GM12878 (cell line): ENCODE results near the gene FOXP1. TPM values are rescaled to one million over a fixed set of nuclear protein-coding genes. Genes with fewer than 3 reads are reported as not detected.

Experiments used
- ATAC-seq: fragments of 200-7000 bp; cut with Tn5 transposase; 3 replicates; pipeline ENCODE4 v1.9.1; 2020; ENCODE audit warnings: mild to moderate bottlenecking, moderate library complexity
- BruUV-seq: library from RNA; stranded (reverse); fragments of 400-500 nt; replicated peaks from 2 replicates; lab custom pipeline; 2021; lab: Mats Ljungman, UMichigan
- CTCF ChIA-PET: fragments of 300-600 bp; sonication (Branson Sonifier 250); formaldehyde crosslinking; extraction: SDS; loops from one replicate; lab custom pipeline; 2021; ENCODE audit warnings: inconsistent platforms; lab: Yijun Ruan, JAX
- POLR2A ChIA-PET: fragments of 350-600 bp; formaldehyde crosslinking; extraction: SDS; loops from one replicate; lab custom pipeline; 2021; ENCODE audit warnings: inconsistent platforms; lab: Charles Lee
- RAD21 ChIA-PET: fragments of 300-600 bp; sonication (Branson Sonifier 250); formaldehyde crosslinking; loops from one replicate; lab custom pipeline; 2023; ENCODE audit warnings: antibody characterized with exemption; ENCODE audit not compliant: unreplicated experiment; lab: Charles Lee
- SMC1A ChIA-PET: fragments of 300-600 bp; sonication (Branson Sonifier 250); formaldehyde crosslinking; loops from one replicate; lab custom pipeline; 2023; ENCODE audit not compliant: unreplicated experiment, uncharacterized antibody; lab: Charles Lee
- DNase-seq: peaks from one replicate; pipeline ENCODE4 v3.0.0-alpha.2; 2011; ENCODE audit warnings: low read depth, low spot score
- FAIRE-seq: peaks from 3 replicates; lab custom pipeline; 2011; peaks lifted over from hg19 to GRCh38; lab: Jason Lieb, UNC
- H2AFZ ChIP-seq: 2 replicates; pipeline ENCODE4 v1.6.0; 2011; ENCODE audit warnings: low read depth, low read length, control low read depth; ENCODE audit not compliant: control insufficient read depth
- H3K27ac ChIP-seq: 2 replicates; pipeline ENCODE4 v1.5.1; 2011; ENCODE audit warnings: control low read depth; ENCODE audit not compliant: control insufficient read depth, insufficient read depth
- H3K27me3 ChIP-seq, 2 experiments: replicated peaks in 1 of 2; 2 replicates each; pipeline versions ENCODE4 v1.6.0 to v1.6.1; 2011; ENCODE audit warnings: low read length in 1 of 2; ENCODE audit not compliant: control insufficient read depth in 2 of 2, insufficient read depth in 2 of 2
- H3K36me3 ChIP-seq, 2 experiments: 2 replicates each; pipeline ENCODE4 v1.5.1; 2011; ENCODE audit warnings: low read length in 1 of 2; ENCODE audit not compliant: control insufficient read depth in 2 of 2, insufficient read depth in 2 of 2
- H3K4me1 ChIP-seq: 2 replicates; pipeline ENCODE4 v1.6.1; 2011; ENCODE audit warnings: mild to moderate bottlenecking, low read length, moderate library complexity, mixed read lengths; ENCODE audit not compliant: control insufficient read depth, insufficient read depth
- H3K4me2 ChIP-seq: 2 replicates; pipeline ENCODE4 v1.6.0; 2011; ENCODE audit warnings: control low read depth; ENCODE audit not compliant: control insufficient read depth, insufficient read depth
- H3K4me3 ChIP-seq: fragments of 200-600 bp; sonication (generic); 2 replicates; pipeline ENCODE4 v1.5.1; 2016
- H3K79me2 ChIP-seq: 2 replicates; pipeline ENCODE4 v1.6.0; 2011; ENCODE audit warnings: low read length; ENCODE audit not compliant: control insufficient read depth, insufficient read depth
- H3K9ac ChIP-seq: 2 replicates; pipeline ENCODE4 v1.8.0; 2011; ENCODE audit warnings: low read length, control low read depth, mixed read lengths; ENCODE audit not compliant: control insufficient read depth, insufficient read depth
- H3K9me3 ChIP-seq: replicated peaks from 3 replicates; pipeline ENCODE4 v1.5.1; 2011; ENCODE audit warnings: mild to moderate bottlenecking, low read length; ENCODE audit not compliant: control insufficient read depth, insufficient read depth
- H4K20me1 ChIP-seq: 2 replicates; pipeline ENCODE4 v1.6.0; 2011; ENCODE audit not compliant: control insufficient read depth, insufficient read depth
- BHLHE40 ChIP-seq, 2 experiments: fragments of 450-650 bp in 1 of 2; IDR thresholded peaks; 2 replicates each; pipeline ENCODE4 v1.6.1; 2011 to 2017; ENCODE audit warnings: low read depth in 2 of 2, borderline replicate concordance in 1 of 2, improper control_type of control experiment in 1 of 2, low read length in 1 of 2, mild to moderate bottlenecking in 1 of 2
- NR2F1 ChIP-seq: fragments of 450-650 bp; conservative IDR thresholded peaks from 2 replicates; pipeline ENCODE4 v1.6.1; 2017; ENCODE audit warnings: mild to moderate bottlenecking
- NRF1 ChIP-seq: conservative IDR thresholded peaks from 2 replicates; pipeline ENCODE4 v1.6.1; 2011; ENCODE audit warnings: mild to moderate bottlenecking, low read depth, low read length, improper control_type of control experiment
- RBBP5 ChIP-seq: fragments of 200-600 bp; sonication (generic); conservative IDR thresholded peaks from 2 replicates; pipeline ENCODE4 v1.6.1; 2016
- TCF3 ChIP-seq: IDR thresholded peaks from 2 replicates; pipeline ENCODE4 v1.6.1; 2012; ENCODE audit warnings: low read depth, mild to moderate bottlenecking, low read length, borderline replicate concordance; ENCODE audit not compliant: insufficient read depth
- YY1 ChIP-seq: IDR thresholded peaks from 2 replicates; pipeline ENCODE4 v1.6.1; 2011; ENCODE audit warnings: low read depth, mild to moderate bottlenecking, low read length
- ZNF622 ChIP-seq: fragments of 450-650 bp; IDR thresholded peaks from 2 replicates; pipeline ENCODE4 v1.6.1; 2017; ENCODE audit warnings: mild to moderate bottlenecking, inconsistent platforms
- in situ Hi-C: fragments of 300-500 bp; cut with MboI; formaldehyde crosslinking; loops from 9 replicates; pipeline ENCODE4 v1.14.3; 2018; ENCODE audit warnings: mixed read lengths
- intact Hi-C: fragments of 100-400 bp; cut with micrococcal nuclease; formaldehyde crosslinking; loops from one replicate; pipeline ENCODE4 v1.14.2; 2022; ENCODE audit not compliant: unreplicated experiment
- polyA plus RNA-seq, 11 experiments: library from polyadenylated mRNA; depleted of rRNA in 4 of 11; unstranded in 6 of 11; stranded (reverse) in 5 of 11; fragments of >200 nt; fragmentation: Nextera tagmentation in 4 of 11; fragmentation: Illumina TruSeq in 1 of 11; extraction: Ambion mirVana in 4 of 11; extraction: Trizol in 1 of 11; gene quantifications; 1 replicate in 1 of 11; 2 replicates in 10 of 11; pipeline versions ENCODE4 v1.2.1 to v1.2.3, GENCODE V29; 2011 to 2016; ENCODE audit warnings: inconsistent platforms in 2 of 11, missing spikeins in 2 of 11, low read depth in 1 of 11
- total RNA-seq, 4 experiments: library from RNA; depleted of rRNA in 3 of 4; stranded (reverse); fragments of >200 nt in 3 of 4; fragmentation: Illumina TruSeq in 1 of 4; extraction: Trizol in 1 of 4; gene quantifications; 2 replicates each; pipeline versions ENCODE4 v1.2.1 to v1.2.3, GENCODE V29; 2013 to 2021
- TF ChIP-seq, protein P1 (sequence below): fragments of 450-650 bp; IDR thresholded peaks from 2 replicates; pipeline ENCODE4 v1.6.1; 2017; ENCODE audit warnings: mild to moderate bottlenecking, moderate library complexity
- TF ChIP-seq, protein P2 (sequence below): fragments of 450-650 bp; IDR thresholded peaks from 2 replicates; pipeline ENCODE4 v1.6.1; 2016; ENCODE audit warnings: mild to moderate bottlenecking, moderate library complexity, borderline replicate concordance
- TF ChIP-seq, protein P3 (sequence below), 3 experiments: IDR thresholded peaks in 2 of 3; conservative IDR thresholded peaks in 1 of 3; 2 replicates each; pipeline ENCODE4 v1.5.1; 2011; ENCODE audit warnings: low read depth in 3 of 3, low read length in 3 of 3, mild to moderate bottlenecking in 3 of 3, control low read depth in 2 of 3, moderate library complexity in 2 of 3, inconsistent platforms in 1 of 3, mixed read lengths in 1 of 3; ENCODE audit not compliant: control insufficient read depth in 2 of 3, insufficient read depth in 1 of 3; ENCODE audit errors: extremely low read depth in 1 of 3
- TF ChIP-seq, protein P4 (sequence below): fragments of 450-650 bp; IDR thresholded peaks from 2 replicates; pipeline ENCODE4 v1.6.1; 2014; ENCODE audit warnings: mild to moderate bottlenecking
- TF ChIP-seq, protein P5 (sequence below): IDR thresholded peaks from 2 replicates; pipeline ENCODE4 v1.6.1; 2012; ENCODE audit warnings: low read depth, low read length, improper control_type of control experiment

The FOXP1 gene
- total and polyA plus RNA-seq, 10 of the 15 experiments (the other 5 are each of a cell fraction or from before 2014, with no cell fraction given), result 0.05 to 1.6 (median 0.20) TPM; not detected in 1

DNA sequence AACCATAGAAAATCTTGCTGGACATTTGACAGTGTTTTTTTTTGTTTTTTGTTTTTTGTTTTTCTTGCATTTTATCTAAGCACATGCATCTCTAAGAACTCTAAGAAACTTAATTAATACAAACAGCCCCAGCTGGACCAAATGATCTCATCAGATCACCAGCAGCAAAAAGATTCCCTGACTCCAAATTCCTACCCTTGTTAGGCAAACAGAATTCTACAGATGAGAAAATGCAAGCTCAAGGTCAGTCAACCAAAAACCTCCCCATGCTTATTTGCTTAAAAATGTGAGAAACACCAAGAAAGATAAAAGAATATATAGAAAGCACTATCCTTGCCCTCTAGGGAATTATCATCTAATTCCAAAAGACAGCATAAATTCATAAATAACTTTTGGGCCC lies 65.4 kb downstream of the FOXP1 start:
- FAIRE-seq (no peak), DNase-seq (no peak), ATAC-seq (no peak)
- Histone ChIP-seq H3K36me3 (no peaks in the 10 kb centered on the region), H3K27me3 (no peaks in the 10 kb centered on the region), H2AFZ (no peak overlapping the region), H3K9me3 (no peaks in the 10 kb centered on the region), H3K9ac (no peak overlapping the region), H4K20me1 (no peaks in the 10 kb centered on the region), H3K27ac (no peak overlapping the region), H3K4me1 (no peaks in the 10 kb centered on the region), H3K4me3 (no peak overlapping the region), H3K79me2 (no peaks in the 10 kb centered on the region), H3K4me2 (no peak overlapping the region)
- intact Hi-C loops (no loop called here), in situ Hi-C loops (no loop called here)
- ChIA-PET SMC1A (no interaction called here), RAD21 (no interaction called here), CTCF (no interaction called here), POLR2A (no interaction called here)
- no TSS peak for BruUV-seq
- no peak for TF ChIP-seq RBBP5
- TF ChIP-seq NR2F1, result no peak
- TF ChIP-seq, protein P1, sequence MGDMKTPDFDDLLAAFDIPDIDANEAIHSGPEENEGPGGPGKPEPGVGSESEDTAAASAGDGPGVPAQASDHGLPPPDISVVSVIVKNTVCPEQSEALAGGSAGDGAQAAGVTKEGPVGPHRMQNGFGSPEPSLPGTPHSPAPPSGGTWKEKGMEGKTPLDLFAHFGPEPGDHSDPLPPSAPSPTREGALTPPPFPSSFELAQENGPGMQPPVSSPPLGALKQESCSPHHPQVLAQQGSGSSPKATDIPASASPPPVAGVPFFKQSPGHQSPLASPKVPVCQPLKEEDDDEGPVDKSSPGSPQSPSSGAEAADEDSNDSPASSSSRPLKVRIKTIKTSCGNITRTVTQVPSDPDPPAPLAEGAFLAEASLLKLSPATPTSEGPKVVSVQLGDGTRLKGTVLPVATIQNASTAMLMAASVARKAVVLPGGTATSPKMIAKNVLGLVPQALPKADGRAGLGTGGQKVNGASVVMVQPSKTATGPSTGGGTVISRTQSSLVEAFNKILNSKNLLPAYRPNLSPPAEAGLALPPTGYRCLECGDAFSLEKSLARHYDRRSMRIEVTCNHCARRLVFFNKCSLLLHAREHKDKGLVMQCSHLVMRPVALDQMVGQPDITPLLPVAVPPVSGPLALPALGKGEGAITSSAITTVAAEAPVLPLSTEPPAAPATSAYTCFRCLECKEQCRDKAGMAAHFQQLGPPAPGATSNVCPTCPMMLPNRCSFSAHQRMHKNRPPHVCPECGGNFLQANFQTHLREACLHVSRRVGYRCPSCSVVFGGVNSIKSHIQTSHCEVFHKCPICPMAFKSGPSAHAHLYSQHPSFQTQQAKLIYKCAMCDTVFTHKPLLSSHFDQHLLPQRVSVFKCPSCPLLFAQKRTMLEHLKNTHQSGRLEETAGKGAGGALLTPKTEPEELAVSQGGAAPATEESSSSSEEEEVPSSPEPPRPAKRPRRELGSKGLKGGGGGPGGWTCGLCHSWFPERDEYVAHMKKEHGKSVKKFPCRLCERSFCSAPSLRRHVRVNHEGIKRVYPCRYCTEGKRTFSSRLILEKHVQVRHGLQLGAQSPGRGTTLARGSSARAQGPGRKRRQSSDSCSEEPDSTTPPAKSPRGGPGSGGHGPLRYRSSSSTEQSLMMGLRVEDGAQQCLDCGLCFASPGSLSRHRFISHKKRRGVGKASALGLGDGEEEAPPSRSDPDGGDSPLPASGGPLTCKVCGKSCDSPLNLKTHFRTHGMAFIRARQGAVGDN, result no peak
- TF ChIP-seq, protein P2, sequence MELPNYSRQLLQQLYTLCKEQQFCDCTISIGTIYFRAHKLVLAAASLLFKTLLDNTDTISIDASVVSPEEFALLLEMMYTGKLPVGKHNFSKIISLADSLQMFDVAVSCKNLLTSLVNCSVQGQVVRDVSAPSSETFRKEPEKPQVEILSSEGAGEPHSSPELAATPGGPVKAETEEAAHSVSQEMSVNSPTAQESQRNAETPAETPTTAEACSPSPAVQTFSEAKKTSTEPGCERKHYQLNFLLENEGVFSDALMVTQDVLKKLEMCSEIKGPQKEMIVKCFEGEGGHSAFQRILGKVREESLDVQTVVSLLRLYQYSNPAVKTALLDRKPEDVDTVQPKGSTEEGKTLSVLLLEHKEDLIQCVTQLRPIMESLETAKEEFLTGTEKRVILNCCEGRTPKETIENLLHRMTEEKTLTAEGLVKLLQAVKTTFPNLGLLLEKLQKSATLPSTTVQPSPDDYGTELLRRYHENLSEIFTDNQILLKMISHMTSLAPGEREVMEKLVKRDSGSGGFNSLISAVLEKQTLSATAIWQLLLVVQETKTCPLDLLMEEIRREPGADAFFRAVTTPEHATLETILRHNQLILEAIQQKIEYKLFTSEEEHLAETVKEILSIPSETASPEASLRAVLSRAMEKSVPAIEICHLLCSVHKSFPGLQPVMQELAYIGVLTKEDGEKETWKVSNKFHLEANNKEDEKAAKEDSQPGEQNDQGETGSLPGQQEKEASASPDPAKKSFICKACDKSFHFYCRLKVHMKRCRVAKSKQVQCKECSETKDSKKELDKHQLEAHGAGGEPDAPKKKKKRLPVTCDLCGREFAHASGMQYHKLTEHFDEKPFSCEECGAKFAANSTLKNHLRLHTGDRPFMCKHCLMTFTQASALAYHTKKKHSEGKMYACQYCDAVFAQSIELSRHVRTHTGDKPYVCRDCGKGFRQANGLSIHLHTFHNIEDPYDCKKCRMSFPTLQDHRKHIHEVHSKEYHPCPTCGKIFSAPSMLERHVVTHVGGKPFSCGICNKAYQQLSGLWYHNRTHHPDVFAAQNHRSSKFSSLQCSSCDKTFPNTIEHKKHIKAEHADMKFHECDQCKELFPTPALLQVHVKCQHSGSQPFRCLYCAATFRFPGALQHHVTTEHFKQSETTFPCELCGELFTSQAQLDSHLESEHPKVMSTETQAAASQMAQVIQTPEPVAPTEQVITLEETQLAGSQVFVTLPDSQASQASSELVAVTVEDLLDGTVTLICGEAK, result no peak
- no peak for TF ChIP-seq TCF3
- TF ChIP-seq, protein P3, sequence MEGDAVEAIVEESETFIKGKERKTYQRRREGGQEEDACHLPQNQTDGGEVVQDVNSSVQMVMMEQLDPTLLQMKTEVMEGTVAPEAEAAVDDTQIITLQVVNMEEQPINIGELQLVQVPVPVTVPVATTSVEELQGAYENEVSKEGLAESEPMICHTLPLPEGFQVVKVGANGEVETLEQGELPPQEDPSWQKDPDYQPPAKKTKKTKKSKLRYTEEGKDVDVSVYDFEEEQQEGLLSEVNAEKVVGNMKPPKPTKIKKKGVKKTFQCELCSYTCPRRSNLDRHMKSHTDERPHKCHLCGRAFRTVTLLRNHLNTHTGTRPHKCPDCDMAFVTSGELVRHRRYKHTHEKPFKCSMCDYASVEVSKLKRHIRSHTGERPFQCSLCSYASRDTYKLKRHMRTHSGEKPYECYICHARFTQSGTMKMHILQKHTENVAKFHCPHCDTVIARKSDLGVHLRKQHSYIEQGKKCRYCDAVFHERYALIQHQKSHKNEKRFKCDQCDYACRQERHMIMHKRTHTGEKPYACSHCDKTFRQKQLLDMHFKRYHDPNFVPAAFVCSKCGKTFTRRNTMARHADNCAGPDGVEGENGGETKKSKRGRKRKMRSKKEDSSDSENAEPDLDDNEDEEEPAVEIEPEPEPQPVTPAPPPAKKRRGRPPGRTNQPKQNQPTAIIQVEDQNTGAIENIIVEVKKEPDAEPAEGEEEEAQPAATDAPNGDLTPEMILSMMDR (IDR thresholded peaks at IDR 0.05 in 2 of 3, conservative IDR thresholded peaks at IDR 0.05 in 1 of 3; ENCODE audit: control insufficient read depth in 2 of 3, extremely low read depth in 1 of 3, insufficient read depth in 1 of 3, low read depth in 3 of 3, low read length in 3 of 3), result no peak
- TF ChIP-seq, protein P4, sequence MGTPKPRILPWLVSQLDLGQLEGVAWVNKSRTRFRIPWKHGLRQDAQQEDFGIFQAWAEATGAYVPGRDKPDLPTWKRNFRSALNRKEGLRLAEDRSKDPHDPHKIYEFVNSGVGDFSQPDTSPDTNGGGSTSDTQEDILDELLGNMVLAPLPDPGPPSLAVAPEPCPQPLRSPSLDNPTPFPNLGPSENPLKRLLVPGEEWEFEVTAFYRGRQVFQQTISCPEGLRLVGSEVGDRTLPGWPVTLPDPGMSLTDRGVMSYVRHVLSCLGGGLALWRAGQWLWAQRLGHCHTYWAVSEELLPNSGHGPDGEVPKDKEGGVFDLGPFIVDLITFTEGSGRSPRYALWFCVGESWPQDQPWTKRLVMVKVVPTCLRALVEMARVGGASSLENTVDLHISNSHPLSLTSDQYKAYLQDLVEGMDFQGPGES, result no peak
- no peak for TF ChIP-seq ZNF622
- no peak for TF ChIP-seq NRF1
- TF ChIP-seq, protein P5, sequence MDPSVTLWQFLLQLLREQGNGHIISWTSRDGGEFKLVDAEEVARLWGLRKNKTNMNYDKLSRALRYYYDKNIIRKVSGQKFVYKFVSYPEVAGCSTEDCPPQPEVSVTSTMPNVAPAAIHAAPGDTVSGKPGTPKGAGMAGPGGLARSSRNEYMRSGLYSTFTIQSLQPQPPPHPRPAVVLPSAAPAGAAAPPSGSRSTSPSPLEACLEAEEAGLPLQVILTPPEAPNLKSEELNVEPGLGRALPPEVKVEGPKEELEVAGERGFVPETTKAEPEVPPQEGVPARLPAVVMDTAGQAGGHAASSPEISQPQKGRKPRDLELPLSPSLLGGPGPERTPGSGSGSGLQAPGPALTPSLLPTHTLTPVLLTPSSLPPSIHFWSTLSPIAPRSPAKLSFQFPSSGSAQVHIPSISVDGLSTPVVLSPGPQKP, result no peak
- no peak for TF ChIP-seq BHLHE40 (IDR thresholded peaks at IDR 0.05; ENCODE audit: borderline replicate concordance in 1 of 2, low read depth in 2 of 2, low read length in 1 of 2)
- no peak for TF ChIP-seq YY1
